Endothelial cell of umbilical vein (primary cell): Measurements from ENCODE around the gene CBY2. TPM values are rescaled to one million over a fixed set of nuclear protein-coding genes. Genes with fewer than 3 reads are reported as not detected.

Experiments
- BruUV-seq: library from RNA; stranded (reverse); fragments of 400-500 nt; replicated peaks from 2 replicates; lab custom pipeline; 2021; lab: Mats Ljungman, UMichigan
- CTCF ChIA-PET: fragments of 300-600, 350-600 bp; sonication (Branson Sonifier 250); formaldehyde crosslinking; loops from one replicate; lab custom pipeline; 2021; ENCODE audit warnings: antibody characterized with exemption, inconsistent platforms; lab: Charles Lee
- POLR2A ChIA-PET: fragments of 300-600, 350-600 bp; sonication (Branson Sonifier 250); formaldehyde crosslinking; loops from one replicate; lab custom pipeline; 2021; ENCODE audit warnings: antibody characterized with exemption, inconsistent platforms; lab: Charles Lee
- DNase-seq: peaks from one replicate; pipeline ENCODE4 v3.0.0-alpha.2; 2011; ENCODE audit warnings: low read depth, low spot score
- FAIRE-seq: peaks from 2 replicates; lab custom pipeline; 2011; peaks lifted over from hg19 to GRCh38; lab: Jason Lieb, UNC
- H2AFZ ChIP-seq: 2 replicates; pipeline ENCODE4 v1.6.0; 2012; ENCODE audit warnings: low read depth, low read length, control low read depth, inconsistent platforms
- H3K27ac ChIP-seq: 2 replicates; pipeline ENCODE4 v1.5.1; 2011; ENCODE audit warnings: low read depth, mild to moderate bottlenecking, control low read depth, low read length, moderate library complexity; ENCODE audit not compliant: insufficient read depth
- H3K27me3 ChIP-seq, 2 experiments: 2 replicates each; pipeline versions ENCODE4 v1.6.0 to v1.6.1; 2011; ENCODE audit warnings: low read length in 2 of 2, mixed read lengths in 1 of 2; ENCODE audit not compliant: control insufficient read depth in 2 of 2, insufficient read depth in 2 of 2
- H3K36me3 ChIP-seq, 2 experiments: 2 replicates in 1 of 2; 3 replicates in 1 of 2; pipeline ENCODE4 v1.5.1; 2011; ENCODE audit warnings: low read length in 2 of 2, mild to moderate bottlenecking in 1 of 2, moderate library complexity in 1 of 2; ENCODE audit not compliant: control insufficient read depth in 2 of 2, insufficient read depth in 2 of 2; ENCODE audit errors: extremely low read depth in 1 of 2
- H3K4me1 ChIP-seq: 3 replicates; pipeline ENCODE4 v1.5.1; 2011; ENCODE audit warnings: mild to moderate bottlenecking, low read length; ENCODE audit not compliant: control insufficient read depth, insufficient read depth; ENCODE audit errors: extremely low read depth
- H3K4me2 ChIP-seq: 2 replicates; pipeline ENCODE4 v1.6.1; 2011; ENCODE audit warnings: low read length, control low read depth, mixed read lengths; ENCODE audit not compliant: insufficient read depth
- H3K4me3 ChIP-seq, 3 experiments: fragments of 200-600 bp in 1 of 3; sonication (generic), shearing (Covaris generic) in 1 of 3; replicated peaks in 1 of 3; 2 replicates each; pipeline ENCODE4 v1.5.1; 2011 to 2016; ENCODE audit warnings: control low read depth in 3 of 3, low read length in 3 of 3, mild to moderate bottlenecking in 2 of 3, inconsistent platforms in 1 of 3, low read depth in 1 of 3, moderate library complexity in 1 of 3; ENCODE audit not compliant: insufficient read depth in 1 of 3
- H3K79me2 ChIP-seq: 2 replicates; pipeline ENCODE4 v1.6.0; 2012; ENCODE audit warnings: low read length, inconsistent platforms; ENCODE audit not compliant: control insufficient read depth, insufficient read depth
- H3K9ac ChIP-seq: replicated peaks from 2 replicates; pipeline ENCODE3; 2011; ENCODE audit warnings: low read length, control low read depth; ENCODE audit not compliant: insufficient read depth; ENCODE audit errors: extremely low read depth
- H3K9me1 ChIP-seq: replicated peaks from 3 replicates; pipeline ENCODE4 v1.6.0; 2011; ENCODE audit warnings: mild to moderate bottlenecking, low read length; ENCODE audit not compliant: control insufficient read depth, insufficient read depth; ENCODE audit errors: extremely low read depth
- H3K9me3 ChIP-seq: replicated peaks from 2 replicates; pipeline ENCODE4 v1.5.1; 2012; ENCODE audit warnings: low read length, inconsistent platforms; ENCODE audit not compliant: control insufficient read depth, insufficient read depth
- H4K20me1 ChIP-seq: replicated peaks from 2 replicates; pipeline ENCODE3; 2011; ENCODE audit warnings: mild to moderate bottlenecking, low read length; ENCODE audit not compliant: control insufficient read depth, insufficient read depth; ENCODE audit errors: extremely low read depth
- CTCF ChIP-seq, 2 donors: IDR thresholded peaks; 1 replicate in 1 of 2; 2 replicates in 1 of 2; pipeline ENCODE4 v1.5.1; 2011; ENCODE audit warnings: low read length in 2 of 2, mild to moderate bottlenecking in 2 of 2, moderate library complexity in 2 of 2, control low read depth in 1 of 2, inconsistent platforms in 1 of 2, low read depth in 1 of 2; ENCODE audit not compliant: insufficient read depth in 1 of 2; ENCODE audit errors: extremely low read depth in 1 of 2
- EZH2 ChIP-seq: IDR thresholded peaks from 2 replicates; pipeline ENCODE4 v1.6.1; 2012; ENCODE audit warnings: borderline replicate concordance, low read depth, mild to moderate bottlenecking, moderate library complexity, low read length, inconsistent platforms; ENCODE audit not compliant: severe bottlenecking
- GATA2 ChIP-seq: IDR thresholded peaks from 2 replicates; pipeline ENCODE4 v1.7.0; 2011; ENCODE audit warnings: low read depth, mild to moderate bottlenecking, moderate library complexity, mixed read lengths, low read length; ENCODE audit not compliant: insufficient read length, insufficient read depth
- JUN ChIP-seq: IDR thresholded peaks from 2 replicates; pipeline ENCODE4 v1.6.1; 2011; ENCODE audit warnings: borderline replicate concordance, low read depth; ENCODE audit not compliant: insufficient read length, insufficient read depth
- MAX ChIP-seq: IDR thresholded peaks from 2 replicates; pipeline ENCODE4 v1.6.1; 2011; ENCODE audit not compliant: insufficient read depth, insufficient read length
- MYC ChIP-seq: IDR thresholded peaks from one replicate; pipeline ENCODE4 v1.6.1; 2011; ENCODE audit warnings: mild to moderate bottlenecking, low read depth, low read length
- POLR2AphosphoS5 ChIP-seq: IDR thresholded peaks from 2 replicates; pipeline ENCODE4 v1.6.1; 2012; ENCODE audit warnings: low read depth, mild to moderate bottlenecking, control low read depth, low read length, moderate library complexity; ENCODE audit not compliant: insufficient read depth
- dilution Hi-C: fragments of 300-500 bp; cut with MboI; formaldehyde crosslinking; loops from one replicate; pipeline ENCODE4 v1.15.0; 2019; ENCODE audit warnings: low sequenced_read_pairs; ENCODE audit not compliant: extremely low pct_ligation_motif_present
- intact Hi-C: fragments of 100-400 bp; cut with micrococcal nuclease; formaldehyde crosslinking; loops from one replicate; pipeline ENCODE4 v1.10.0; 2022
- polyA plus RNA-seq, 4 experiments: library from polyadenylated mRNA; depleted of rRNA in 3 of 4; stranded (reverse) in 3 of 4; unstranded in 1 of 4; fragments of >200 nt; gene quantifications; 2 replicates each; pipeline versions ENCODE4 v1.2.1 to v1.2.3, GENCODE V29; 2011 to 2012; ENCODE audit warnings: missing spikeins in 1 of 4
- total RNA-seq: library from RNA; stranded (reverse); gene quantifications from 2 replicates; pipeline ENCODE4 v1.2.3, GENCODE V29; 2021

Gene CBY2
- total and polyA plus RNA-seq, 2 donors (not counting 3 experiments of a cell fraction or from before 2014, with no cell fraction given) = not detected

DNA sequence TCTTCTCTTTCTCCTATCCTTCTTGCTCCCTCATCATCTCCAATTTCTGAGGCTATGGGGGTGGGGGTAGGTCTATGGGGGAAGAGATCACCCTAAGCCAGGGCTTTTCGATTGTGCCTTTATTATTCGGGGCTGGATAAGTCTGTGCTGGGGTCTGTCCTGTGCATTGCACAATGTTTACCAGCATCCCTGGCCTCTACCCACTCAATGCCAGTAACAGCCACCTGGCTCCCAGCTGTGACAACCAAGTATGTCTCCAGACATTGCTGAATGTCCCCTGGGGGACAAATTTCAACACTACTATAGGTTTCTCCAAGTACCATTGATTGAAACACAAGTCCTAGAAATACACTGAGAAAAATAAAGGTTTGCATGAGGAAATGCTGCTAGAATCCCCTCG, 13.2 kb downstream of the CBY2 start:
- no TSS peak for BruUV-seq
- Histone ChIP-seq H3K36me3 (no peaks in the 10 kb centered on the region), H3K9me1 (no peaks in the 10 kb centered on the region), H3K9ac (no peak overlapping the region), H3K4me3 (no peak overlapping the region), H4K20me1 (no peaks in the 10 kb centered on the region), H3K9me3 (no peaks in the 10 kb centered on the region), H3K27me3 (no peaks in the 10 kb centered on the region), H3K79me2 (no peaks in the 10 kb centered on the region), H3K27ac (no peak overlapping the region), H3K4me1 (peaks cover 14% of the 10 kb centered on the region), H3K4me2 (no peak overlapping the region), H2AFZ (no peak overlapping the region)
- ChIA-PET POLR2A (no interaction called here), CTCF (no interaction called here)
- no peak for TF ChIP-seq CTCF (IDR thresholded peaks at IDR 0.05; ENCODE audit: extremely low read depth in 1 of 2, insufficient read depth in 1 of 2, low read depth in 1 of 2, low read length in 2 of 2)
- no peak for TF ChIP-seq GATA2
- DNase-seq = no peak
- intact Hi-C loops = no loop called here
- dilution Hi-C loops = no loop called here
- FAIRE-seq = no peak

- dilution Hi-C loops (no loop called here), intact Hi-C loops (no loop called here)
- Histone ChIP-seq H3K79me2 (no peaks in the 10 kb centered on the region), H3K27me3 (peaks cover 0 to 3% of the 10 kb centered on the region in 2 experiments), H3K9me3 (no peaks in the 10 kb centered on the region), H3K9ac (no peak overlapping the region), H2AFZ (no peak overlapping the region), H3K36me3 (no peaks in the 10 kb centered on the region), H3K27ac (no peak overlapping the region), H3K4me1 (peaks cover 14% of the 10 kb centered on the region), H3K4me2 (no peak overlapping the region), H3K9me1 (no peaks in the 10 kb centered on the region), H3K4me3 (no peak overlapping the region), H4K20me1 (no peaks in the 10 kb centered on the region)
- ChIA-PET POLR2A (no interaction called here), CTCF (interaction anchor here (0.6 to 0.7 kb wide), 2 partner anchors 13 to 16 kb away, joined by 3 read pairs; no protein-coding TSS in a partner anchor)
- FAIRE-seq (no peak), DNase-seq (no peak)
- TF ChIP-seq JUN (no peak), EZH2 (no peak), POLR2AphosphoS5 (no peak), MAX (no peak), GATA2 (no peak), MYC (no peak)
- BruUV-seq = no TSS peak
Observed at GRCh38 chr13:45717349-45717748, 15.2 kb downstream of the CBY2 start.
